HG02870 (cell line): ENCODE data around the gene TMEM256.

ENCODE experiments used
- ATAC-seq: cut with Tn5 transposase; IDR thresholded peaks from one replicate; pipeline ENCODE4 v1.9.1; 2021; ENCODE audit warnings: mild to moderate bottlenecking, moderate library complexity; ENCODE audit not compliant: unreplicated experiment

TMEM256 gene

GRCh38 chr17:7408863-7409262 is 5.0 kb upstream of the TMEM256 start:
- ATAC-seq = no peak

- ATAC-seq = no peak
Measured at GRCh38 chr17:7408252-7408727, 4.4 kb upstream of the TMEM256 start.

GRCh38 chr17:7407485-7408251 is 3.8 kb upstream of the TMEM256 start, which contains the start of gene NLGN2:
NLGN2 (plus strand) TSS chr17:7407845; CDS start chr17:7408256, 411 bp downstream.
- no peak for ATAC-seq

GRCh38 chr17:7407082-7407481 is 3.2 kb upstream of the TMEM256 start:
- ATAC-seq = no peak

GRCh38 chr17:7406235-7406825 is 2.4 kb upstream of the TMEM256 start:
- ATAC-seq = no peak

- ATAC-seq = no peak
Measured at GRCh38 chr17:7405350-7406234, 1.7 kb upstream of the TMEM256 start.

GRCh38 chr17:7404737-7405349 is 946 bp upstream of the TMEM256 start:
- no peak for ATAC-seq

- no peak for ATAC-seq
Measured at GRCh38 chr17:7403727-7403976, 245 bp downstream of the TMEM256 start.

GRCh38 chr17:7403043-7403726 is 712 bp downstream of the TMEM256 start:
- no peak for ATAC-seq

GRCh38 chr17:7398612-7399011 is 5.3 kb downstream of the TMEM256 start:
- ATAC-seq = no peak

GRCh38 chr17:7396147-7396546 is 7.8 kb downstream of the TMEM256 start:
- ATAC-seq = no peak

GRCh38 chr17:7394452-7395191 is 9.3 kb downstream of the TMEM256 start, which contains the start of gene PLSCR3:
PLSCR3 (minus strand) TSS chr17:7394525; CDS start chr17:7394110, 415 bp downstream.
- peak; percentile 71 for ATAC-seq

GRCh38 chr17:7393613-7394451 is 10.1 kb downstream of the TMEM256 start:
- peak; percentile 34 for ATAC-seq

- ATAC-seq = no peak
Measured at GRCh38 chr17:7392696-7393612, 10.9 kb downstream of the TMEM256 start.

GRCh38 chr17:7391307-7391706 is 12.6 kb downstream of the TMEM256 start:
- ATAC-seq = no peak

- ATAC-seq = no peak
Measured at GRCh38 chr17:7389924-7390910, 13.7 kb downstream of the TMEM256 start.

GRCh38 chr17:7388856-7389255 is 15.0 kb downstream of the TMEM256 start:
- ATAC-seq = no peak
